Epithelial cell of esophagus (primary cell): ENCODE results near the gene ACTN4.
A peak's percentile ranks its signal among the peaks of the same experiment; 100 is the strongest.

ENCODE experiments used
- DNase-seq: peaks from one replicate; pipeline ENCODE4 v3.0.0; 2010; ENCODE audit warnings: low read depth
- H3K4me3 ChIP-seq: 2 replicates; pipeline ENCODE4 v1.5.1; 2011; ENCODE audit warnings: mild to moderate bottlenecking, low read length, control low read depth
- TF ChIP-seq, protein P1 (sequence below): IDR thresholded peaks from 2 replicates; pipeline ENCODE4 v1.5.1; 2011; ENCODE audit warnings: low read depth, mild to moderate bottlenecking, low read length, control low read depth, inconsistent platforms; ENCODE audit not compliant: insufficient read depth; ENCODE audit errors: missing control alignments

Gene ACTN4

DNA sequence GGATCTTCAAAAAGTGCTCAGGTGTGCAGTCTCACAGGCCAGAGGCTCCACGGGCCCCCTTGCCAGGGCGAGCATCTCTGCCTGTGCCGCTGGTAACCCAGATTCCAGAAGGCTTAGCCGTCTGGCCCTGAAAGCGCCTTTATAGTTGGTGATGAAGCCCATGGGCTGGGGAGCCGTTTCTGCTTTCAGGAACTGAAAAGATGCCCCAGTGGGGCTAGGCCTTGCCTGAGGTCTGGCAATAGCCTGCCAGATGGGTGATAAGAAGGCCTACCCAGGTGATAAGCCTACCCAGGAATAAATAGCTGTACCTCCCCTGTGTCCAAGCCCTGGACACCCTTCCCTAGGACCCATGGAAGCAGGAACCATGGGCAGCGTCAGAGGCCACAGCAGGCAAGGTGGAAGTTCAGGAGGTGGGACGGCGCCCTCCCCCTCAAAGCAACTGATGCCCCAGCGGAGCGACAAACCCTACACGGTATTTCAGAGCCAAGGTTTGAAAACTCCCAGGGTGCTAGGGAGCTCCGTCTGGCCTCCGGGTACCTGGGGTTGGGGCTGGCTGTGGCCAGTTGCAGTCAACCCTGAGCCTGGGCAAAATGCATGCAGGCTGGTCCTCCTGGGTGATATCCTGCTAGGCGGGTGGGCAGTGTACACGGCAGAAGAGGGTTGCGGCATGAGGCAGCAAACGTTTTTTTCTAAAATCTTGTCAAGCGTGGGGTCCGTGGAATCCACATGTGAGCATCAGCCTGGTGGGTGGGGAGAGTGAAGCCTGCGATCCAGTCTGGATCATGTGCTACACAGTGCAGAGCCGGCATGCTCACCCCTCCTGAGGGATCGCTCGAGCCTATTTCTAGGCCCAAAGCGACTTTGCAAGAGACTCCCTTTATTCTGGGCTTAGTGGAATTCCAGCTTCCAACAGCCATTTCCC is 45.3 kb downstream of the ACTN4 start:
- TF ChIP-seq, protein P1, sequence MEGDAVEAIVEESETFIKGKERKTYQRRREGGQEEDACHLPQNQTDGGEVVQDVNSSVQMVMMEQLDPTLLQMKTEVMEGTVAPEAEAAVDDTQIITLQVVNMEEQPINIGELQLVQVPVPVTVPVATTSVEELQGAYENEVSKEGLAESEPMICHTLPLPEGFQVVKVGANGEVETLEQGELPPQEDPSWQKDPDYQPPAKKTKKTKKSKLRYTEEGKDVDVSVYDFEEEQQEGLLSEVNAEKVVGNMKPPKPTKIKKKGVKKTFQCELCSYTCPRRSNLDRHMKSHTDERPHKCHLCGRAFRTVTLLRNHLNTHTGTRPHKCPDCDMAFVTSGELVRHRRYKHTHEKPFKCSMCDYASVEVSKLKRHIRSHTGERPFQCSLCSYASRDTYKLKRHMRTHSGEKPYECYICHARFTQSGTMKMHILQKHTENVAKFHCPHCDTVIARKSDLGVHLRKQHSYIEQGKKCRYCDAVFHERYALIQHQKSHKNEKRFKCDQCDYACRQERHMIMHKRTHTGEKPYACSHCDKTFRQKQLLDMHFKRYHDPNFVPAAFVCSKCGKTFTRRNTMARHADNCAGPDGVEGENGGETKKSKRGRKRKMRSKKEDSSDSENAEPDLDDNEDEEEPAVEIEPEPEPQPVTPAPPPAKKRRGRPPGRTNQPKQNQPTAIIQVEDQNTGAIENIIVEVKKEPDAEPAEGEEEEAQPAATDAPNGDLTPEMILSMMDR: no peak
- no peak overlapping the region for H3K4me3 ChIP-seq
- DNase-seq: no peak

DNA sequence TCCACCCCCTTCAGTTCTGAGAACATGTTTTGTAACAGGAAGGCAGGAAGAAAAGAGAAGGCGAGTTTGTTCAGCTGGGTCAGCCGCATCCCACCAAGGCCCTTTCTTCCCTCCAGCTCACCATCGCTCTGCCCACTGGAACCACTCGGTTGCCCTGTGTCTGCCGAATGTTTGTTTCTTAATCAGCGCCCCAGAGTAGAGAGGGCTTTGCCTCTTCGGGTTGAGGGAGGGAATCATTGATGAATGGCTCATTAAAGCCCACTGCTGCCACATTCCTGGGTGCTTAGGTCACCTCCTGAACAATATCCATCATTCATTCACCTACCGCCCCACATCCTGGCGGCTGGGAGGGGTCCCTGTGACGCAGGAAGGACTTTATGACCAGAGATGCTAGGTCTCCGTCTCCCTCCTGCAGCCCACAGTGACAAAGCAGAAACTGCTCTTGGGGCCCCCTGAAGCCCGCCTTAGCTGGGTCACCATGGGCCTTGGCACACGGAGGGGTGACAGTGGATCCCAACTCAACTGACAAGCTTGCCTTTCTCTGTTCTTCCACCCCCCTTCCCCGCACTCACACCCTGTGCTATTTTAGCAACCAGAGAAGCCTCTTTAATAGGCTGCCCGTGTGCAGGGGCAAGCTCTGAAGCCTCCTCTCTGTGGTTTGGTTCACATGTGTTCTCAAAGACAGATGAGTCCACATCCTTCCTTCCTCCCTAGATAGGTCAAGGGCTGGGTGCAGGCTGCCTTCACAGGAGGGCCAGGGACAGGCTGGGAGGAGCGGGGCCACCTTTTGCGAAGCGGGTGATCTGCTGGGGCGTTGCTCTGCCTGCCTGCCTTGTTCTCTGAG is 46.2 kb downstream of the ACTN4 start:
- H3K4me3 ChIP-seq: no peak overlapping the region
- TF ChIP-seq, protein P1: no peak
- DNase-seq: peak; percentile 75

DNA sequence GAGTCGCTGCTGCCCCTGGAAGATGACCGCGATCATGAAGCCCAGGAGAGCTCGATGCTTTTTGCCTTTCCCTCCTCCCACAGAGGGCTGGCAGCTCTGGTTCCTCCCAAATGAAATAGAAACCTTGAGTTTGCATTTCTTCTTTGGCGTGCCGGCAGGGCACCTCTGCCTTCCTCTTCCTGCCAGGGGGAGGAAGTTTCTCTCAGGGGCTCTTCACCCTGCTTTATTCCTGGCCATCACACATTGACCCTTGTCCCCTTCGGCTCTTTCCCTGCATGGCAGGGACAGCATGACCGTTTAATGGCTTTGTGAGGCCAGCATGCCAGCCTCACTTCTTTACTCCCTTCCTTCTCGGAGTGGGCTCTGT is 47.9 kb downstream of the ACTN4 start:
- TF ChIP-seq, protein P1: no peak
- no peak for DNase-seq
- H3K4me3 ChIP-seq: no peak overlapping the region

DNA sequence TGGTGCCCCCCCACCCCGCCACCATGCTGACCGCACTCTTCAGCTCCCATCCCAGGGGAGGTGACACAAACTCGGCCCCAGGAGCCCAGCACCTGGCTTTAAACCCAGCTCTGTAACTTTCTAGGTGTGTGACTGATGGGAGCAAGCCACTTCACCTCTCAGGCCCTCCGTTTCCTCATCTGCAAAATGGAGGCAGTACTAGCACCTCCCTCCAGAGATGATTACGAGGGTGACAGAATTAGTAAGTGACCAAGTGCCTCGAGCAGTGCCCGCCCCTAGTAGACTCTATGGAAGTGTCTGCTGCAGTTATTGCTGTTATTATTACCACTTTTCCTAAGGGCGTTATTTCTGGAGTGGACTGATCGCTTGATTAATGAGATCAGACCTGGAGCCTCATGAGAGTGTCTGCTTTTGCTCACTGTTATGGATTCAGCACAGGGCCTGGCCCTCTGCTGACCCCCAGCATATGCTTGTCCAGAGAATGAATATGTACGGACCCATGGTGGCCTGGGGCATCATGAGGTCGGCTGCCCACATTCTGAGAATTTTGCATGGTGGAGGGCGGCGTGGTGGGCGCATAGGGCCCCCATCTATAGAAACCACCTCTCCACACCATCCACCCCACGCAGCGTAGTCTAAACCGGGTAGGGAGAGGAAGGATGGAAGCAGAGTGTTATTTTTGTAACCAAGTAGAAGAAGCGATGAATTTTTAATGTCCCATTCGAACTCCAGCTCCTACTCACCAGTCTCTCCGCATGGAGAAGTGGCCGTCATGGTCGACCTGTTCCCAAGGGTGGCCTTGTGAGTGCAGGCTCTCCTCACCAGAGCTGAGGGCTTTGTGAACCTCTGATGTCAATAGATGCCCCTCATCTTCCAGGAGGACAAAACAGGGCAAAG is 48.6 kb downstream of the ACTN4 start:
- TF ChIP-seq, protein P1: no peak
- DNase-seq: no peak
- no peak overlapping the region for H3K4me3 ChIP-seq

DNA sequence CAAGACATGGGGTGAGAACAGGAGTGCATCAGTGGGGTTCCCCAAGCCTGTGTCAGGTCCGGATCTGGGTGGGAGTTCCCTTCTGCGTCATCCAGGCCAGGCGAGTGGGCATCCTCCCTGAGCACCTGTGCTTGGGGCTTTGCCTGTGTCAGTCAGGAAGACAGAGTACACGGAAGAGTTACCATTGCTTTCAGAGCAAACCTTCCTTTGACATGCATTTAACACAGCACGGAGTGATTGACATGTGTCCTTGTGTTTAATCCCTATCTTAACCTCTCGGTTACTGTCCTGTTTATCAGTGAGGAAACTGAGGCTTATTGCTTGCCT is 49.2 kb downstream of the ACTN4 start:
- DNase-seq: no peak
- TF ChIP-seq, protein P1: no peak

DNA sequence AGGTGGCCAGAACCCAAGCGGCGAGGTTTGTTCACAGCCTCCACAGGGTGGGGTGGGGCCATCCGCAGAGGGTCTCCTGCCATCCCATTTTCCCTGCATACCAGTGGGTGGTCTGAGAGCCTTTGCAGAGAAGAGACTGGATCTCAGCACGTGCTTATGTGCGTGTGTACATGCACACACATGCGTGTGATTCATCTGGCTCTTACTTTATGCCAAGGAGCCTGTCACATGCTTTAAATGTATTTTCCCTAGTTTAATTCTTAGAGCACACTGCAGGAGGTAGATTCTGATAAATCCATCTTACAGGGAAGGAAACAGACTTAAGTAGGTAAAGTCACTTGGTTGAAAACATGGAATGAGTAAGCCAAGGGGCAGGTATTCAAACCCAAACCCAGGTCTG is 49.7 kb downstream of the ACTN4 start:
- TF ChIP-seq, protein P1: no peak
- H3K4me3 ChIP-seq: no peak overlapping the region

More for the DNA sequence above, 49.2 kb downstream of the ACTN4 start:
- no peak overlapping the region for H3K4me3 ChIP-seq

More for the DNA sequence above, 49.7 kb downstream of the ACTN4 start:
- peak; percentile 69 for DNase-seq
